Thymus (tissue), 11 donors: ENCODE data around the gene VWA7. TPM values are rescaled to one million over a fixed set of nuclear protein-coding genes. Genes with fewer than 3 reads are reported as not detected.

ENCODE experiments used
- DNase-seq, 9 donors: peaks; one replicate each; pipeline ENCODE4 v3.0.0-alpha.2; 2013; ENCODE audit warnings: low spot score in 9 of 9, low read depth in 6 of 9, missing footprints in 1 of 9
- H3K27ac ChIP-seq, 2 donors: one replicate each; pipeline ENCODE4 v1.5.1; 2013; ENCODE audit warnings: control low read depth in 1 of 2, low read depth in 1 of 2, low read length in 1 of 2, mild to moderate bottlenecking in 1 of 2, moderate library complexity in 1 of 2
- H3K27me3 ChIP-seq, 2 donors: one replicate each; pipeline ENCODE4 v1.5.1; 2013; ENCODE audit warnings: low read length in 1 of 2; ENCODE audit not compliant: control insufficient read depth in 2 of 2, insufficient read depth in 1 of 2
- H3K36me3 ChIP-seq, 2 donors: one replicate each; pipeline ENCODE4 v1.5.1; 2013; ENCODE audit warnings: low read length in 1 of 2, mild to moderate bottlenecking in 1 of 2, moderate library complexity in 1 of 2; ENCODE audit not compliant: control insufficient read depth in 2 of 2, insufficient read depth in 2 of 2
- H3K4me1 ChIP-seq, 2 donors: one replicate each; pipeline ENCODE4 v1.5.1; 2013; ENCODE audit warnings: low read length in 2 of 2; ENCODE audit not compliant: control insufficient read depth in 2 of 2, insufficient read depth in 2 of 2
- H3K4me3 ChIP-seq, 2 donors: one replicate each; pipeline ENCODE4 v1.5.1; 2013; ENCODE audit warnings: low read length in 2 of 2, control low read depth in 1 of 2, mild to moderate bottlenecking in 1 of 2
- H3K9me3 ChIP-seq, 2 donors: one replicate each; pipeline ENCODE4 v1.5.1; 2013; ENCODE audit warnings: low read length in 1 of 2, mild to moderate bottlenecking in 1 of 2; ENCODE audit not compliant: control insufficient read depth in 2 of 2, insufficient read depth in 1 of 2
- WGBS: extraction: QIAGEN DNeasy Blood & Tissue Kit; methylation state at CpG from one replicate; pipeline ENCODE4 v1.1.7; 2013; 5-methylcytosine and 5-hydroxymethylcytosine counted together
- polyA plus RNA-seq: library from polyadenylated mRNA; stranded (reverse); fragments of 200-250 nt; gene quantifications from one replicate; pipeline ENCODE4 v1.2.3, GENCODE V29; 2013
- total RNA-seq: library from RNA; stranded (reverse); fragments of 120-200 nt; gene quantifications from one replicate; pipeline ENCODE4 v1.2.4, GENCODE V29; 2013
- donor health status: healthy.

VWA7 gene
- total and polyA plus RNA-seq, 2 donors, result 0.66 to 0.76 TPM

- Histone ChIP-seq H3K9me3 (no peaks in the 10 kb centered on the region), H3K4me1 (no peaks in the 10 kb centered on the region), H3K27ac (no peak overlapping the region), H3K27me3 (no peaks in the 10 kb centered on the region), H3K36me3 (peaks cover 18 to 22% of the 10 kb centered on the region in 2 donors), H3K4me3 (no peak overlapping the region)
- 97% methylated on average over 8 of the region's 8 CpGs for WGBS
- DNase-seq, result no peak
Measured at GRCh38 chr6:31749301-31750036, 27.7 kb downstream of the VWA7 start.

GRCh38 chr6:31744422-31744821 lies 32.7 kb downstream of the VWA7 start:
- Histone ChIP-seq H3K4me3 (no peak overlapping the region), H3K4me1 (peaks cover 13 to 21% of the 10 kb centered on the region in 2 donors), H3K27ac (no peak overlapping the region), H3K27me3 (no peaks in the 10 kb centered on the region), H3K9me3 (peaks cover 0 to 3% of the 10 kb centered on the region in 2 donors), H3K36me3 (peaks cover 15 to 44% of the 10 kb centered on the region in 2 donors)
- DNase-seq, result no peak
- 92% methylated on average over 1 of the region's 1 CpG for WGBS

- Histone ChIP-seq H3K27me3 (no peaks in the 10 kb centered on the region), H3K4me1 (peaks cover 26 to 36% of the 10 kb centered on the region in 2 donors), H3K9me3 (peaks cover 0 to 3% of the 10 kb centered on the region in 2 donors), H3K36me3 (peaks cover 15 to 41% of the 10 kb centered on the region in 2 donors), H3K27ac (no peak overlapping the region), H3K4me3 (no peak overlapping the region)
- 98% methylated on average over 3 of the region's 3 CpGs for WGBS
- no peak for DNase-seq
Measured at GRCh38 chr6:31742894-31743293, 34.2 kb downstream of the VWA7 start.

- Histone ChIP-seq H3K36me3 (peaks cover 8 to 31% of the 10 kb centered on the region in 2 donors), H3K4me3 (no peak overlapping the region), H3K9me3 (peaks cover 0 to 3% of the 10 kb centered on the region in 2 donors), H3K27ac (no peak overlapping the region), H3K27me3 (no peaks in the 10 kb centered on the region), H3K4me1 (peaks cover 32 to 47% of the 10 kb centered on the region in 2 donors)
- no peak for DNase-seq
- WGBS, result 95% methylated on average over 2 of the region's 2 CpGs
Measured at GRCh38 chr6:31741815-31742214, 35.3 kb downstream of the VWA7 start.

- Histone ChIP-seq H3K36me3 (peaks cover 8 to 31% of the 10 kb centered on the region in 2 donors), H3K9me3 (peaks cover 0 to 3% of the 10 kb centered on the region in 2 donors), H3K4me1 (peaks cover 33 to 52% of the 10 kb centered on the region in 2 donors), H3K4me3 (peak overlapping the region; percentile 70 to 82), H3K27me3 (no peaks in the 10 kb centered on the region), H3K27ac (peak overlapping the region; percentile 75 to 89)
- peak in 1 of 9 donors; percentile 73 for DNase-seq
- WGBS, result 6% methylated on average over 29 of the region's 29 CpGs
Measured at GRCh38 chr6:31740397-31741223, 36.5 kb downstream of the VWA7 start.

- Histone ChIP-seq H3K4me1 (peaks cover 33 to 60% of the 10 kb centered on the region in 2 donors), H3K36me3 (peaks cover 5 to 26% of the 10 kb centered on the region in 2 donors), H3K27me3 (no peaks in the 10 kb centered on the region), H3K27ac (peak within 1 kb of the TSS; percentile 85 to 99), H3K9me3 (peaks cover 0 to 3% of the 10 kb centered on the region in 2 donors), H3K4me3 (peak within 1 kb of the TSS; percentile 70 to 82)
- WGBS, result under 1% methylated on average over 58 of the region's 58 CpGs
- DNase-seq, result peak; percentile 92 to 99 (median 97)
Measured at GRCh38 chr6:31739639-31740396, 37.3 kb downstream of the VWA7 start, which contains the start of gene MSH5. Gene MSH5, plus strand, starts transcription at chr6:31740005. Its CDS starts 462 bp downstream, at chr6:31740467.

- 2% methylated on average over 6 of the region's 6 CpGs for WGBS
- peaks cover 39 to 74% of the 10 kb centered on the region in 2 donors for H3K4me1 ChIP-seq
- H3K27me3 ChIP-seq, result no peaks in the 10 kb centered on the region
- H3K4me3 ChIP-seq, result peak overlapping the region; percentile 34 to 82
- peak in 6 of 9 donors; percentile 75 to 93 (median 85) for DNase-seq
- H3K36me3 ChIP-seq, result peaks cover 10 to 28% of the 10 kb centered on the region in 2 donors
- peak overlapping the region; percentile 85 to 99 for H3K27ac ChIP-seq
- H3K9me3 ChIP-seq, result peaks cover 0 to 3% of the 10 kb centered on the region in 2 donors
Measured at GRCh38 chr6:31737991-31738979, 38.8 kb downstream of the VWA7 start.
